GM12878 (cell line): Measurements from ENCODE around the gene SORCS2. TPM values are rescaled to one million over a fixed set of nuclear protein-coding genes. Genes with fewer than 3 reads are reported as not detected.

Experiments used
- ATAC-seq: fragments of 200-7000 bp; cut with Tn5 transposase; 3 replicates; pipeline ENCODE4 v1.9.1; 2020; ENCODE audit warnings: mild to moderate bottlenecking, moderate library complexity
- BruUV-seq: library from RNA; stranded (reverse); fragments of 400-500 nt; replicated peaks from 2 replicates; lab custom pipeline; 2021; lab: Mats Ljungman, UMichigan
- CTCF ChIA-PET: fragments of 300-600 bp; sonication (Branson Sonifier 250); formaldehyde crosslinking; extraction: SDS; loops from one replicate; lab custom pipeline; 2021; ENCODE audit warnings: inconsistent platforms; lab: Yijun Ruan, JAX
- POLR2A ChIA-PET: fragments of 350-600 bp; formaldehyde crosslinking; extraction: SDS; loops from one replicate; lab custom pipeline; 2021; ENCODE audit warnings: inconsistent platforms; lab: Charles Lee
- RAD21 ChIA-PET: fragments of 300-600 bp; sonication (Branson Sonifier 250); formaldehyde crosslinking; loops from one replicate; lab custom pipeline; 2023; ENCODE audit warnings: antibody characterized with exemption; ENCODE audit not compliant: unreplicated experiment; lab: Charles Lee
- SMC1A ChIA-PET: fragments of 300-600 bp; sonication (Branson Sonifier 250); formaldehyde crosslinking; loops from one replicate; lab custom pipeline; 2023; ENCODE audit not compliant: unreplicated experiment, uncharacterized antibody; lab: Charles Lee
- DNase-seq: peaks from one replicate; pipeline ENCODE4 v3.0.0-alpha.2; 2011; ENCODE audit warnings: low read depth, low spot score
- FAIRE-seq: peaks from 3 replicates; lab custom pipeline; 2011; peaks lifted over from hg19 to GRCh38; lab: Jason Lieb, UNC
- H2AFZ ChIP-seq: 2 replicates; pipeline ENCODE4 v1.6.0; 2011; ENCODE audit warnings: low read depth, low read length, control low read depth; ENCODE audit not compliant: control insufficient read depth
- H3K27ac ChIP-seq: 2 replicates; pipeline ENCODE4 v1.5.1; 2011; ENCODE audit warnings: control low read depth; ENCODE audit not compliant: control insufficient read depth, insufficient read depth
- H3K27me3 ChIP-seq, 2 experiments: replicated peaks in 1 of 2; 2 replicates each; pipeline versions ENCODE4 v1.6.0 to v1.6.1; 2011; ENCODE audit warnings: low read length in 1 of 2; ENCODE audit not compliant: control insufficient read depth in 2 of 2, insufficient read depth in 2 of 2
- H3K36me3 ChIP-seq, 2 experiments: 2 replicates each; pipeline ENCODE4 v1.5.1; 2011; ENCODE audit warnings: low read length in 1 of 2; ENCODE audit not compliant: control insufficient read depth in 2 of 2, insufficient read depth in 2 of 2
- H3K4me1 ChIP-seq: 2 replicates; pipeline ENCODE4 v1.6.1; 2011; ENCODE audit warnings: mild to moderate bottlenecking, low read length, moderate library complexity, mixed read lengths; ENCODE audit not compliant: control insufficient read depth, insufficient read depth
- H3K4me2 ChIP-seq: 2 replicates; pipeline ENCODE4 v1.6.0; 2011; ENCODE audit warnings: control low read depth; ENCODE audit not compliant: control insufficient read depth, insufficient read depth
- H3K4me3 ChIP-seq: fragments of 200-600 bp; sonication (generic); 2 replicates; pipeline ENCODE4 v1.5.1; 2016
- H3K79me2 ChIP-seq: 2 replicates; pipeline ENCODE4 v1.6.0; 2011; ENCODE audit warnings: low read length; ENCODE audit not compliant: control insufficient read depth, insufficient read depth
- H3K9ac ChIP-seq: 2 replicates; pipeline ENCODE4 v1.8.0; 2011; ENCODE audit warnings: low read length, control low read depth, mixed read lengths; ENCODE audit not compliant: control insufficient read depth, insufficient read depth
- H3K9me3 ChIP-seq: replicated peaks from 3 replicates; pipeline ENCODE4 v1.5.1; 2011; ENCODE audit warnings: mild to moderate bottlenecking, low read length; ENCODE audit not compliant: control insufficient read depth, insufficient read depth
- H4K20me1 ChIP-seq: 2 replicates; pipeline ENCODE4 v1.6.0; 2011; ENCODE audit not compliant: control insufficient read depth, insufficient read depth
- BMI1 ChIP-seq: fragments of 450-650 bp; IDR thresholded peaks from 2 replicates; pipeline ENCODE4 v1.6.1; 2016; ENCODE audit warnings: mild to moderate bottlenecking, moderate library complexity, borderline replicate concordance
- CBX3 ChIP-seq: fragments of 200-600 bp; sonication (generic); IDR thresholded peaks from 2 replicates; pipeline ENCODE4 v1.6.1; 2016; ENCODE audit warnings: low read depth, borderline replicate concordance
- FOXK2 ChIP-seq: fragments of 450-650 bp; IDR thresholded peaks from 2 replicates; pipeline ENCODE4 v1.6.1; 2017; ENCODE audit warnings: mild to moderate bottlenecking, moderate library complexity
- POLR2A ChIP-seq: IDR thresholded peaks from 2 replicates; pipeline ENCODE4 v1.6.1; 2011; ENCODE audit warnings: low read depth, mild to moderate bottlenecking, low read length
- RCOR1 ChIP-seq: conservative IDR thresholded peaks from 2 replicates; pipeline ENCODE4 v1.6.1; 2012; ENCODE audit warnings: low read depth, low read length, improper control_type of control experiment
- ZNF622 ChIP-seq: fragments of 450-650 bp; IDR thresholded peaks from 2 replicates; pipeline ENCODE4 v1.6.1; 2017; ENCODE audit warnings: mild to moderate bottlenecking, inconsistent platforms
- WGBS: methylation state at CpG from one replicate; pipeline ENCODE4 v1.1.6; 2016; ENCODE audit warnings: low lambda C conversion rate; ENCODE audit not compliant: insufficient replicate concordance, insufficient coverage; ENCODE audit errors: missing lambda C conversion rate; 5-methylcytosine and 5-hydroxymethylcytosine counted together
- in situ Hi-C: fragments of 300-500 bp; cut with MboI; formaldehyde crosslinking; loops from 9 replicates; pipeline ENCODE4 v1.14.3; 2018; ENCODE audit warnings: mixed read lengths
- intact Hi-C: fragments of 100-400 bp; cut with micrococcal nuclease; formaldehyde crosslinking; loops from one replicate; pipeline ENCODE4 v1.14.2; 2022; ENCODE audit not compliant: unreplicated experiment
- polyA plus RNA-seq, 11 experiments: library from polyadenylated mRNA; depleted of rRNA in 4 of 11; unstranded in 6 of 11; stranded (reverse) in 5 of 11; fragments of >200 nt; fragmentation: Nextera tagmentation in 4 of 11; fragmentation: Illumina TruSeq in 1 of 11; extraction: Ambion mirVana in 4 of 11; extraction: Trizol in 1 of 11; gene quantifications; 1 replicate in 1 of 11; 2 replicates in 10 of 11; pipeline versions ENCODE4 v1.2.1 to v1.2.3, GENCODE V29; 2011 to 2016; ENCODE audit warnings: inconsistent platforms in 2 of 11, missing spikeins in 2 of 11, low read depth in 1 of 11
- total RNA-seq, 4 experiments: library from RNA; depleted of rRNA in 3 of 4; stranded (reverse); fragments of >200 nt in 3 of 4; fragmentation: Illumina TruSeq in 1 of 4; extraction: Trizol in 1 of 4; gene quantifications; 2 replicates each; pipeline versions ENCODE4 v1.2.1 to v1.2.3, GENCODE V29; 2013 to 2021
- TF ChIP-seq, protein P1 (sequence below): fragments of 450-650 bp; IDR thresholded peaks from 2 replicates; pipeline ENCODE4 v1.6.1; 2017; ENCODE audit warnings: mild to moderate bottlenecking, moderate library complexity

The SORCS2 gene
- total and polyA plus RNA-seq, 10 of the 15 experiments (the other 5 are each of a cell fraction or from before 2014, with no cell fraction given) = 0.01 to 0.15 (median 0.05) TPM; not detected in 5

DNA sequence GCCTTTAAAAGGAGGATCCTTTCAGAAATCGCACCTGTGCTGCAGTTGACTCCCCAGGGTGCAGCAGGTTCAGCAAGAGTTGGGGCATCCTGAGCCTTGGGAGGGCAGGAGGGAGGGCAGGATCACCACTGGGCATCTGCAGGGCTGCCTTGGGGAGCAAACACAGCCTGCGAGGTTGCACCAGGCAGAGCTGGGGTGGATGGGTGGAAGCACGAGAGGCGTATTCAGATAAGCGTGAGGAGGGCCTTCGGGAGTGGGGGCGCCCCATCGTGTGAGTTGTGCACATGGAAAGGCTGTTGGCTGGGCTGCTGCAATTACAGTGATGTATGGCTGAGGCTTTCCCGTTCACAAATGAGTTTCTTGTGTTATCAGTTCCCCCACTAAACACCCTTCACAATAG lies 186.8 kb downstream of the SORCS2 start:
- FAIRE-seq = no peak
- Histone ChIP-seq H3K4me1 (no peaks in the 10 kb centered on the region), H3K27ac (no peak overlapping the region), H2AFZ (no peak overlapping the region), H3K79me2 (no peaks in the 10 kb centered on the region), H3K4me2 (no peak overlapping the region), H3K36me3 (no peaks in the 10 kb centered on the region), H3K9me3 (peaks cover 3% of the 10 kb centered on the region; the same call in 1 of the 3 replicates), H4K20me1 (no peaks in the 10 kb centered on the region), H3K27me3 (no peaks in the 10 kb centered on the region; a peak in 1 of 4 replicates), H3K4me3 (no peak overlapping the region), H3K9ac (no peak overlapping the region)
- no TSS peak for BruUV-seq
- in situ Hi-C loops (no loop called here), intact Hi-C loops (no loop called here)
- 54% methylated on average over 9 of the region's 9 CpGs for WGBS
- CTCF ChIA-PET = no interaction called here
- POLR2A ChIA-PET = no interaction called here
- TF ChIP-seq POLR2A = no peak
- TF ChIP-seq ZNF622 = no peak
- no peak for TF ChIP-seq CBX3
- TF ChIP-seq FOXK2 = no peak
- TF ChIP-seq, protein P1, sequence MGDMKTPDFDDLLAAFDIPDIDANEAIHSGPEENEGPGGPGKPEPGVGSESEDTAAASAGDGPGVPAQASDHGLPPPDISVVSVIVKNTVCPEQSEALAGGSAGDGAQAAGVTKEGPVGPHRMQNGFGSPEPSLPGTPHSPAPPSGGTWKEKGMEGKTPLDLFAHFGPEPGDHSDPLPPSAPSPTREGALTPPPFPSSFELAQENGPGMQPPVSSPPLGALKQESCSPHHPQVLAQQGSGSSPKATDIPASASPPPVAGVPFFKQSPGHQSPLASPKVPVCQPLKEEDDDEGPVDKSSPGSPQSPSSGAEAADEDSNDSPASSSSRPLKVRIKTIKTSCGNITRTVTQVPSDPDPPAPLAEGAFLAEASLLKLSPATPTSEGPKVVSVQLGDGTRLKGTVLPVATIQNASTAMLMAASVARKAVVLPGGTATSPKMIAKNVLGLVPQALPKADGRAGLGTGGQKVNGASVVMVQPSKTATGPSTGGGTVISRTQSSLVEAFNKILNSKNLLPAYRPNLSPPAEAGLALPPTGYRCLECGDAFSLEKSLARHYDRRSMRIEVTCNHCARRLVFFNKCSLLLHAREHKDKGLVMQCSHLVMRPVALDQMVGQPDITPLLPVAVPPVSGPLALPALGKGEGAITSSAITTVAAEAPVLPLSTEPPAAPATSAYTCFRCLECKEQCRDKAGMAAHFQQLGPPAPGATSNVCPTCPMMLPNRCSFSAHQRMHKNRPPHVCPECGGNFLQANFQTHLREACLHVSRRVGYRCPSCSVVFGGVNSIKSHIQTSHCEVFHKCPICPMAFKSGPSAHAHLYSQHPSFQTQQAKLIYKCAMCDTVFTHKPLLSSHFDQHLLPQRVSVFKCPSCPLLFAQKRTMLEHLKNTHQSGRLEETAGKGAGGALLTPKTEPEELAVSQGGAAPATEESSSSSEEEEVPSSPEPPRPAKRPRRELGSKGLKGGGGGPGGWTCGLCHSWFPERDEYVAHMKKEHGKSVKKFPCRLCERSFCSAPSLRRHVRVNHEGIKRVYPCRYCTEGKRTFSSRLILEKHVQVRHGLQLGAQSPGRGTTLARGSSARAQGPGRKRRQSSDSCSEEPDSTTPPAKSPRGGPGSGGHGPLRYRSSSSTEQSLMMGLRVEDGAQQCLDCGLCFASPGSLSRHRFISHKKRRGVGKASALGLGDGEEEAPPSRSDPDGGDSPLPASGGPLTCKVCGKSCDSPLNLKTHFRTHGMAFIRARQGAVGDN = no peak
- TF ChIP-seq BMI1 = no peak
- TF ChIP-seq RCOR1 = no peak
- RAD21 ChIA-PET = no interaction called here
- SMC1A ChIA-PET = no interaction called here
- DNase-seq = no peak
- no peak for ATAC-seq
